Suprapubic skin (tissue), 4 donors: ENCODE results near the gene MTX3. TPM values are rescaled to one million over a fixed set of nuclear protein-coding genes. Genes with fewer than 3 reads are reported as not detected.

Experiments used
- DNase-seq, 2 donors: peaks; one replicate each; pipeline ENCODE4 v3.0.0-alpha.2; 2019; ENCODE audit warnings: low spot score in 2 of 2
- H3K27ac ChIP-seq: fragments of 200-600 bp; sonication (generic); one replicate; pipeline ENCODE4 v1.5.1; 2019
- H3K27me3 ChIP-seq: fragments of 200-600 bp; sonication (generic); one replicate; pipeline ENCODE4 v1.5.1; 2019
- H3K36me3 ChIP-seq: fragments of 200-600 bp; sonication (generic); one replicate; pipeline ENCODE4 v1.5.1; 2019
- H3K4me1 ChIP-seq: fragments of 200-600 bp; sonication (generic); one replicate; pipeline ENCODE4 v1.5.1; 2019
- H3K4me3 ChIP-seq: fragments of 200-600 bp; sonication (generic); one replicate; pipeline ENCODE4 v1.5.1; 2019; ENCODE audit warnings: mild to moderate bottlenecking
- H3K9me3 ChIP-seq: fragments of 200-600 bp; sonication (generic); one replicate; pipeline ENCODE4 v1.5.1; 2019
- EP300 ChIP-seq: sonication (generic); formaldehyde crosslinking; IDR thresholded peaks from one replicate; pipeline ENCODE4 v1.6.1; 2017; ENCODE audit warnings: antibody characterized with exemption
- POLR2A ChIP-seq, 2 donors: fragments of 450-650 bp; IDR thresholded peaks; one replicate each; pipeline ENCODE4 v1.6.1; 2017; ENCODE audit warnings: antibody characterized with exemption in 2 of 2, mild to moderate bottlenecking in 2 of 2, moderate library complexity in 2 of 2
- POLR2AphosphoS5 ChIP-seq, 3 donors: sonication (generic); formaldehyde crosslinking; IDR thresholded peaks; one replicate each; pipeline ENCODE4 v1.6.1; 2017; ENCODE audit warnings: antibody characterized with exemption in 3 of 3
- WGBS: methylation state at CpG from one replicate; pipeline ENCODE4 v1.1.5; 2018; 5-methylcytosine and 5-hydroxymethylcytosine counted together
- total RNA-seq, 4 donors: library from RNA; depleted of rRNA; stranded (reverse); fragments of >200 nt; gene quantifications; one replicate each; pipeline ENCODE4 v1.1.0, GENCODE V29; 2016
- TF ChIP-seq, protein P1 (sequence below), 2 donors: fragments of 200-600 bp in 1 of 2; fragments of 450-650 bp in 1 of 2; sonication (generic) in 1 of 2; IDR thresholded peaks; one replicate each; pipeline ENCODE4 v1.5.1; 2016 to 2019; ENCODE audit warnings: antibody characterized with exemption in 2 of 2, mild to moderate bottlenecking in 1 of 2, moderate library complexity in 1 of 2

MTX3 gene
- total RNA-seq, 4 donors from 2014 or later: 11.4 to 14.8 (median 12.6) TPM

DNA sequence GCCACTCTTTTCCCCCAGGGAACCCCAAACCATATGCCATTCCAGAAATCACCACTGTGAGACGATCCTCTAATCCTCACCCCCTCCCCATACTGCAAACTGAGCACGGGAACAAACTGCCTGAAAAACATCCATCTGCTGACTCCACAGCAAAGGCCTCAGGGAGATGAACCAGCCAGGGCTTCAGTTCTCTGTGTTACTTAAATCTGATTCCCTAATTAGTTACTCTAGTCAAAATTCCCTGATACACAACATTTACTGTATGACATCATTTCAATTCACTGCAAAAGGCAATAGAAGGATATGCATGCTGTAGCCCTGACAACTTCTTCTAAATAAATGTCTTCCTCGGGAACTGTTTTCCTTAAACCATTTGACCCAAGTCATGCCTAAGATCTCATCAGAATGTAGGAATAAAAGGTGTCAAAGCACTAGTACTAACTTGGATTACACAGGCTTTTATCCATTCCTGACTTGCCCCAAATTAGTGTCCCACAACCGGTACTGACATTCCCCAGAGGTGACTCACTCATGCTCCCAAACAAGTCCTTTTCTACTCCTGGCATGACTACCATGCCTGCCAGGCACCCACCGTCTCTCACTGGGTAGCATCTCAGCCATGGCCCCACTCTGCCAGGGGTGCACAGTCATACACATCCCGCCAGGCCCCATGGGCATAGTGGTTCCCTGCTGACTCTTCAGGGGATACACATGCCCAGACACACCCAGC is 35.0 kb downstream of the MTX3 start:
- no peak for DNase-seq
- Histone ChIP-seq H3K27ac (no peak overlapping the region), H3K4me1 (no peaks in the 10 kb centered on the region), H3K27me3 (no peaks in the 10 kb centered on the region), H3K9me3 (no peaks in the 10 kb centered on the region), H3K36me3 (no peaks in the 10 kb centered on the region), H3K4me3 (no peak overlapping the region)
- WGBS: 41% methylated on average over 6 of the region's 6 CpGs
- TF ChIP-seq, protein P1, sequence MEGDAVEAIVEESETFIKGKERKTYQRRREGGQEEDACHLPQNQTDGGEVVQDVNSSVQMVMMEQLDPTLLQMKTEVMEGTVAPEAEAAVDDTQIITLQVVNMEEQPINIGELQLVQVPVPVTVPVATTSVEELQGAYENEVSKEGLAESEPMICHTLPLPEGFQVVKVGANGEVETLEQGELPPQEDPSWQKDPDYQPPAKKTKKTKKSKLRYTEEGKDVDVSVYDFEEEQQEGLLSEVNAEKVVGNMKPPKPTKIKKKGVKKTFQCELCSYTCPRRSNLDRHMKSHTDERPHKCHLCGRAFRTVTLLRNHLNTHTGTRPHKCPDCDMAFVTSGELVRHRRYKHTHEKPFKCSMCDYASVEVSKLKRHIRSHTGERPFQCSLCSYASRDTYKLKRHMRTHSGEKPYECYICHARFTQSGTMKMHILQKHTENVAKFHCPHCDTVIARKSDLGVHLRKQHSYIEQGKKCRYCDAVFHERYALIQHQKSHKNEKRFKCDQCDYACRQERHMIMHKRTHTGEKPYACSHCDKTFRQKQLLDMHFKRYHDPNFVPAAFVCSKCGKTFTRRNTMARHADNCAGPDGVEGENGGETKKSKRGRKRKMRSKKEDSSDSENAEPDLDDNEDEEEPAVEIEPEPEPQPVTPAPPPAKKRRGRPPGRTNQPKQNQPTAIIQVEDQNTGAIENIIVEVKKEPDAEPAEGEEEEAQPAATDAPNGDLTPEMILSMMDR (IDR thresholded peaks at IDR 0.05): no peak
- TF ChIP-seq POLR2A (IDR thresholded peaks at IDR 0.05) (no peak), EP300 (no peak), POLR2AphosphoS5 (IDR thresholded peaks at IDR 0.05) (no peak)

DNA sequence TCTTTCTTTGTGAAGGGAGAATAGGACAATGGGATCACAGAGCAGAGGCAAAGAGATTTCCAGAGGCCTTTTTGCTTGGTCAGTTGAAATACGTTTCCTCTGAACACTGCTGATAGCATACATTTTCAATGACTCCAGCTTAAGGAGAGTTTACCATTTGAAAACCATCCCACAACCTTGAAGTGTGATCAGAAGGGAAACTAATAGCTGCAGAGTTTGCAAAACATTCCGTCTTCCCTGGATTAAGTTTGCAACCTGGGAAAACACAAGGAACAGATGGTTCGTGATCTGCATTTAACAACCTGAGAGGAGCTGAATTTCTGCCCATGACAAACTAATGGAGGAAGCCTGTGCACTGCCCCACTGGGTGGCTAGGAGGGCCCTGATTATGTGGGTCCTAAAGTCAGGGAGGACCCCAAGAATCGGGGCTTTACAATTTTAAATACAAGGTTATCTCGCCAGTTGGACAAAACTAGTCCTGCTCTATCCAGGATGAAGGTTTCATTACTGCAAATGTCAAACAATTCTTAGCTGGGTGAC is 35.6 kb downstream of the MTX3 start:
- 82% methylated on average over 5 of the region's 5 CpGs for WGBS
- H3K36me3 ChIP-seq: no peaks in the 10 kb centered on the region
- H3K9me3 ChIP-seq: no peaks in the 10 kb centered on the region
- TF ChIP-seq, protein P1 (IDR thresholded peaks at IDR 0.05): no peak
- no peak for TF ChIP-seq EP300
- no peak for TF ChIP-seq POLR2A (IDR thresholded peaks at IDR 0.05)
- TF ChIP-seq POLR2AphosphoS5 (IDR thresholded peaks at IDR 0.05): no peak
- DNase-seq: no peak
- H3K4me3 ChIP-seq: no peak overlapping the region
- no peaks in the 10 kb centered on the region for H3K4me1 ChIP-seq
- no peaks in the 10 kb centered on the region for H3K27me3 ChIP-seq
- H3K27ac ChIP-seq: no peak overlapping the region

DNA sequence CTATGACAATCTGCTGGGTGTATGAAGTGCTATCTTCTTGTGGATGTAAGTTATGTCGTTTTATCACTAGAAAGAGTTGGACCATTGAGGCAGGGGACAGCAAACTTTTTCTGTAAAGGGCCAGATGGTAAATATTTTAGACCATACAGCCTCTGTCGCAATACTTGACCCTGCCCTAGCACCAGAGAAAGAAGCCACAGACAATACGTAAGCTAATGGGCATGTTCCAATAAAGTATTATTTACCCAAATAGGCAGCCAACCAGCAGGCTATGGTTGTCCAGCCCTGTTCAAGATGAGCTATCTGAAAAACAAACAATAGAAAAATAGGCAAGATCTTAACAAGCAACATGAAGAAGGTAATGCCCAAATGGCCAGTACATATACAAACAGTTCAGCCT is 36.4 kb downstream of the MTX3 start:
- no peaks in the 10 kb centered on the region for H3K4me1 ChIP-seq
- no peaks in the 10 kb centered on the region for H3K36me3 ChIP-seq
- no peak for DNase-seq
- H3K9me3 ChIP-seq: no peaks in the 10 kb centered on the region
- TF ChIP-seq, protein P1 (IDR thresholded peaks at IDR 0.05): no peak
- TF ChIP-seq EP300 (no peak), POLR2A (IDR thresholded peaks at IDR 0.05) (no peak), POLR2AphosphoS5 (IDR thresholded peaks at IDR 0.05) (no peak)
- no peak overlapping the region for H3K27ac ChIP-seq
- 65% methylated on average over 3 of the region's 3 CpGs for WGBS
- H3K4me3 ChIP-seq: no peak overlapping the region
- no peaks in the 10 kb centered on the region for H3K27me3 ChIP-seq

DNA sequence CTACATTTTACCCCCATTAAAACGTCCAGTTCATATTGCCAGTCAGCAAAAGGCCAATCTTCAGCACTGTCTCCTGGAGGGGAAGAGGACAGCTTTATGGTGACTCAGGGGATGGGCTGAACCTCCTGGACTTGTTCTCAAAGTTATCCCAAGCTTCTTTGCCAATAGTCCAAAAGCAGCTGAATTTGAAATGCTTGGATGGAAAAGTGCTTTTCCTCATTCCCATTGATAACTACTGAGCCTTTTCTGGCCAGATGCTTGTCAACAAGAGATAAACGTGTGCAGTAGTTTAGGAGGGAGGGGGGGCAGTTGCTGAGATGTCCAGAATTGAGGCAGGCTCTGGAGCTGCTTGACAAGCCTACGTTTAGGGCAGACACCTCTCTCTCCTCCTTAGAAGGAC is 43.5 kb downstream of the MTX3 start:
- no peak for DNase-seq
- TF ChIP-seq POLR2A (IDR thresholded peaks at IDR 0.05) (no peak), POLR2AphosphoS5 (IDR thresholded peaks at IDR 0.05) (no peak), EP300 (no peak)
- TF ChIP-seq, protein P1 (IDR thresholded peaks at IDR 0.05): no peak
- Histone ChIP-seq H3K4me1 (no peaks in the 10 kb centered on the region), H3K27me3 (no peaks in the 10 kb centered on the region), H3K9me3 (no peaks in the 10 kb centered on the region), H3K27ac (no peak overlapping the region), H3K36me3 (no peaks in the 10 kb centered on the region), H3K4me3 (no peak overlapping the region)
- 68% methylated on average over 3 of the region's 3 CpGs for WGBS

DNA sequence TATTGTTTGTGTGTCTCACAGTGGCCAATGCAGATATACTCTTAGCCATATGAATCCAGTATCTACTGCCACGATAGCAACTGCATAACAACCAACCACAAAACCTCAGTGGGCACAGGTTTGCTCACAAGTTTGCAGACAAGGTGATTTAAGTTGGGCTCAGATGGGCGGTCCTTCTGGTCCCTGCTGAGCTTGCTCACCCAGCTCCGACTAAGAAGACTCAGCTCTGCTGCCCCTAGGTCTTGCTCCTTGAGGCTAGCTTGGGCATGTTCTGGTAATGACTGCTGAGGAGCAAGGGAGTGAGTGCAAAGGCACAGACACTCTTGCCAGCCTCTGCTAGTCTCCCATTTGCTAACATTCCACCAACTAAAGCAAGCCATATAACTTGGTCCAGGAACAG is 52.6 kb downstream of the MTX3 start:
- H3K27me3 ChIP-seq: no peaks in the 10 kb centered on the region
- H3K4me3 ChIP-seq: no peak overlapping the region
- H3K4me1 ChIP-seq: no peaks in the 10 kb centered on the region
- no peak overlapping the region for H3K27ac ChIP-seq
- no peak for DNase-seq
- 57% methylated on average over 3 of the region's 3 CpGs for WGBS
- H3K9me3 ChIP-seq: no peaks in the 10 kb centered on the region
- no peak for TF ChIP-seq POLR2A (IDR thresholded peaks at IDR 0.05)
- no peak for TF ChIP-seq POLR2AphosphoS5 (IDR thresholded peaks at IDR 0.05)
- TF ChIP-seq EP300: no peak
- TF ChIP-seq, protein P1 (IDR thresholded peaks at IDR 0.05): no peak
- no peaks in the 10 kb centered on the region for H3K36me3 ChIP-seq
